ENCODE results near the gene MAMDC2. TPM values are rescaled to one million over a fixed set of nuclear protein-coding genes. Genes with fewer than 3 reads are reported as not detected.

MAMDC2 gene
- total RNA-seq, 3 donors from 2014 or later, result 17.0 to 33.9 (median 18.7) TPM

GRCh38 chr9:70120834-70121510 lies 77.3 kb downstream of the MAMDC2 start:
- Histone ChIP-seq H3K4me1 (no peaks in the 10 kb centered on the region), H3K27me3 (no peaks in the 10 kb centered on the region), H3K27ac (no peak overlapping the region), H3K9me3 (no peaks in the 10 kb centered on the region), H3K4me3 (no peak overlapping the region), H3K36me3 (no peaks in the 10 kb centered on the region)
- intact Hi-C loops (cut with DNase I; ENCODE audit: low total_unique reads), result no loop called here
- no peak for TF ChIP-seq POLR2A (IDR thresholded peaks at IDR 0.05)
- TF ChIP-seq POLR2AphosphoS5 (IDR thresholded peaks at IDR 0.05), result no peak
- no peak for TF ChIP-seq CTCF (IDR thresholded peaks at IDR 0.05)
- no peak for DNase-seq (ENCODE audit: low spot score in 2 of 2)

GRCh38 chr9:70121818-70122436 lies 78.3 kb downstream of the MAMDC2 start:
- Histone ChIP-seq H3K4me3 (no peak overlapping the region), H3K9me3 (no peaks in the 10 kb centered on the region), H3K27ac (no peak overlapping the region), H3K36me3 (no peaks in the 10 kb centered on the region), H3K4me1 (no peaks in the 10 kb centered on the region), H3K27me3 (no peaks in the 10 kb centered on the region)
- no peak for DNase-seq (ENCODE audit: low spot score in 2 of 2)
- TF ChIP-seq CTCF (IDR thresholded peaks at IDR 0.05) (no peak), POLR2A (IDR thresholded peaks at IDR 0.05) (no peak), POLR2AphosphoS5 (IDR thresholded peaks at IDR 0.05) (no peak)
- intact Hi-C loops (cut with DNase I; ENCODE audit: low total_unique reads), result no loop called here

- intact Hi-C loops (cut with DNase I; ENCODE audit: low total_unique reads), result no loop called here
- Histone ChIP-seq H3K27ac (no peak overlapping the region), H3K9me3 (no peaks in the 10 kb centered on the region), H3K4me1 (no peaks in the 10 kb centered on the region), H3K36me3 (no peaks in the 10 kb centered on the region), H3K27me3 (no peaks in the 10 kb centered on the region), H3K4me3 (no peak overlapping the region)
- DNase-seq (ENCODE audit: low spot score in 2 of 2), result no peak
- TF ChIP-seq POLR2AphosphoS5 (IDR thresholded peaks at IDR 0.05), result no peak
- no peak for TF ChIP-seq CTCF (IDR thresholded peaks at IDR 0.05)
- no peak for TF ChIP-seq POLR2A (IDR thresholded peaks at IDR 0.05)
These were observed 80.0 kb downstream of the MAMDC2 start for GRCh38 chr9:70123695-70124094.

- H3K4me1 ChIP-seq, result no peaks in the 10 kb centered on the region
- TF ChIP-seq POLR2A (IDR thresholded peaks at IDR 0.05) (no peak), POLR2AphosphoS5 (IDR thresholded peaks at IDR 0.05) (no peak), CTCF (IDR thresholded peaks at IDR 0.05) (no peak)
- H3K36me3 ChIP-seq, result no peaks in the 10 kb centered on the region
- H3K27ac ChIP-seq, result no peak overlapping the region
- no peak overlapping the region for H3K4me3 ChIP-seq
- DNase-seq (ENCODE audit: low spot score in 2 of 2), result no peak
- intact Hi-C loops (cut with DNase I; ENCODE audit: low total_unique reads), result no loop called here
- H3K27me3 ChIP-seq, result no peaks in the 10 kb centered on the region
- no peaks in the 10 kb centered on the region for H3K9me3 ChIP-seq
These were observed 82.1 kb downstream of the MAMDC2 start for GRCh38 chr9:70125621-70126263.

- H3K27ac ChIP-seq, result no peak overlapping the region
- no peak for TF ChIP-seq POLR2A (IDR thresholded peaks at IDR 0.05)
- TF ChIP-seq POLR2AphosphoS5 (IDR thresholded peaks at IDR 0.05), result no peak
- no peak for TF ChIP-seq CTCF (IDR thresholded peaks at IDR 0.05)
- H3K9me3 ChIP-seq, result no peaks in the 10 kb centered on the region
- no peaks in the 10 kb centered on the region for H3K36me3 ChIP-seq
- no peaks in the 10 kb centered on the region for H3K27me3 ChIP-seq
- DNase-seq (ENCODE audit: low spot score in 2 of 2), result no peak
- H3K4me3 ChIP-seq, result no peak overlapping the region
- no peaks in the 10 kb centered on the region for H3K4me1 ChIP-seq
- intact Hi-C loops (cut with DNase I; ENCODE audit: low total_unique reads), result no loop called here
These were observed 83.4 kb downstream of the MAMDC2 start for GRCh38 chr9:70127036-70127435.
